Measurements from ENCODE around the gene SOCS4.
"Not testable (repeated sequence)": the region's sequence is repeated elsewhere in the genome, so short reads cannot be mapped to it uniquely, and the experiment has no call there.

SOCS4 gene

GRCh38 chr14:55031190-55031589, 4.2 kb downstream of the SOCS4 start:
- no peak overlapping the region for H3K9ac ChIP-seq (ENCODE audit: low read length)
- no peaks in the 10 kb centered on the region for H3K27me3 ChIP-seq (ENCODE audit: low read depth, low read length)
- H3K79me2 ChIP-seq (ENCODE audit: low read length): peaks cover 72% of the 10 kb centered on the region
- H3K36me3 ChIP-seq (replicated peaks; ENCODE audit: low read depth, low read length): peaks cover 14% of the 10 kb centered on the region
- TF ChIP-seq EZH2phosphoT487 (IDR thresholded peaks at IDR 0.05; ENCODE audit: low read depth) (no peak), CTCF (IDR thresholded peaks at IDR 0.05; ENCODE audit: low read depth, low read length) (no peak)
- H3K4me1 ChIP-seq (ENCODE audit: low read length): peaks cover 35% of the 10 kb centered on the region
- H2AFZ ChIP-seq (ENCODE audit: low read depth, low read length): no peak overlapping the region
- no peak overlapping the region for H3K4me3 ChIP-seq (ENCODE audit: low read length)
- H3K9me3 ChIP-seq (ENCODE audit: insufficient read depth, low read length): no peaks in the 10 kb centered on the region
- H4K20me1 ChIP-seq (ENCODE audit: insufficient read depth, low read length): peaks cover 13% of the 10 kb centered on the region; the same call in 1 of the 2 replicates
- peak overlapping the region; percentile 4 for H3K4me2 ChIP-seq (ENCODE audit: low read length)
- H3K27ac ChIP-seq (ENCODE audit: low read length): no peak overlapping the region

- H3K4me3 ChIP-seq (ENCODE audit: low read length); H3K9me3 ChIP-seq (ENCODE audit: insufficient read depth, low read length); H3K27me3 ChIP-seq (ENCODE audit: low read depth, low read length); H3K4me1 ChIP-seq (ENCODE audit: low read length); H4K20me1 ChIP-seq (ENCODE audit: insufficient read depth, low read length); H3K27ac ChIP-seq (ENCODE audit: low read length); H3K9ac ChIP-seq (ENCODE audit: low read length); H2AFZ ChIP-seq (ENCODE audit: low read depth, low read length); H3K4me2 ChIP-seq (ENCODE audit: low read length): not testable (repeated sequence)
- H3K79me2 ChIP-seq (ENCODE audit: low read length): peaks cover 25% of the 10 kb centered on the region
- peaks cover 21% of the 10 kb centered on the region for H3K36me3 ChIP-seq (replicated peaks; ENCODE audit: low read depth, low read length)
Observed at GRCh38 chr14:55037995-55038394, 11.0 kb downstream of the SOCS4 start.

GRCh38 chr14:55038708-55039107, 11.7 kb downstream of the SOCS4 start:
- H3K27ac ChIP-seq (ENCODE audit: low read length): no peak overlapping the region
- peaks cover 20% of the 10 kb centered on the region for H3K79me2 ChIP-seq (ENCODE audit: low read length)
- peaks cover 25% of the 10 kb centered on the region for H3K36me3 ChIP-seq (replicated peaks; ENCODE audit: low read depth, low read length)
- H3K9me3 ChIP-seq (ENCODE audit: insufficient read depth, low read length): no peaks in the 10 kb centered on the region
- H2AFZ ChIP-seq (ENCODE audit: low read depth, low read length): no peak overlapping the region
- no peaks in the 10 kb centered on the region for H3K27me3 ChIP-seq (ENCODE audit: low read depth, low read length)
- H3K4me1 ChIP-seq (ENCODE audit: low read length): no peaks in the 10 kb centered on the region
- TF ChIP-seq EZH2phosphoT487 (IDR thresholded peaks at IDR 0.05; ENCODE audit: low read depth): no peak
- TF ChIP-seq CTCF (IDR thresholded peaks at IDR 0.05; ENCODE audit: low read depth, low read length): no peak
- no peaks in the 10 kb centered on the region for H4K20me1 ChIP-seq (ENCODE audit: insufficient read depth, low read length)
- no peak overlapping the region for H3K9ac ChIP-seq (ENCODE audit: low read length)
- no peak overlapping the region for H3K4me3 ChIP-seq (ENCODE audit: low read length)
- H3K4me2 ChIP-seq (ENCODE audit: low read length): no peak overlapping the region

- H3K27ac ChIP-seq (ENCODE audit: low read length): no peak overlapping the region
- H3K79me2 ChIP-seq (ENCODE audit: low read length): peaks cover 12% of the 10 kb centered on the region
Observed at GRCh38 chr14:55043528-55043927, 16.5 kb downstream of the SOCS4 start.

More at GRCh38 chr14:55043528-55043927, 16.5 kb downstream of the SOCS4 start:
- Histone ChIP-seq H3K9ac (ENCODE audit: low read length) (no peak overlapping the region), H3K27me3 (ENCODE audit: low read depth, low read length) (no peaks in the 10 kb centered on the region), H3K4me3 (ENCODE audit: low read length) (no peak overlapping the region), H3K36me3 (replicated peaks; ENCODE audit: low read depth, low read length) (peaks cover 16% of the 10 kb centered on the region), H3K4me1 (ENCODE audit: low read length) (no peaks in the 10 kb centered on the region), H3K9me3 (ENCODE audit: insufficient read depth, low read length) (no peaks in the 10 kb centered on the region), H4K20me1 (ENCODE audit: insufficient read depth, low read length) (no peaks in the 10 kb centered on the region), H2AFZ (ENCODE audit: low read depth, low read length) (no peak overlapping the region), H3K4me2 (ENCODE audit: low read length) (no peak overlapping the region)
- no peak for TF ChIP-seq EZH2phosphoT487 (IDR thresholded peaks at IDR 0.05; ENCODE audit: low read depth)
- TF ChIP-seq CTCF (IDR thresholded peaks at IDR 0.05; ENCODE audit: low read depth, low read length): no peak

Data from OCI-LY3 (cell line).